Suprapubic skin (tissue), 4 donors: ENCODE measurements around the gene ZDHHC11.

Experiments
- EP300 ChIP-seq: sonication (generic); formaldehyde crosslinking; IDR thresholded peaks from one replicate; pipeline ENCODE4 v1.6.1; 2017; ENCODE audit warnings: antibody characterized with exemption
- POLR2A ChIP-seq, 2 donors: fragments of 450-650 bp; IDR thresholded peaks; one replicate each; pipeline ENCODE4 v1.6.1; 2017; ENCODE audit warnings: antibody characterized with exemption in 2 of 2, mild to moderate bottlenecking in 2 of 2, moderate library complexity in 2 of 2
- POLR2AphosphoS5 ChIP-seq, 3 donors: sonication (generic); formaldehyde crosslinking; IDR thresholded peaks; one replicate each; pipeline ENCODE4 v1.6.1; 2017; ENCODE audit warnings: antibody characterized with exemption in 3 of 3
- TF ChIP-seq, protein P1 (sequence below), 2 donors: fragments of 200-600 bp in 1 of 2; fragments of 450-650 bp in 1 of 2; sonication (generic) in 1 of 2; IDR thresholded peaks; one replicate each; pipeline ENCODE4 v1.5.1; 2016 to 2019; ENCODE audit warnings: antibody characterized with exemption in 2 of 2, mild to moderate bottlenecking in 1 of 2, moderate library complexity in 1 of 2

GRCh38 chr5:751496-751895 is 99.3 kb downstream of the ZDHHC11 start:
- TF ChIP-seq POLR2A (IDR thresholded peaks at IDR 0.05) (no peak), POLR2AphosphoS5 (IDR thresholded peaks at IDR 0.05) (no peak), EP300 (no peak)
- TF ChIP-seq, protein P1, sequence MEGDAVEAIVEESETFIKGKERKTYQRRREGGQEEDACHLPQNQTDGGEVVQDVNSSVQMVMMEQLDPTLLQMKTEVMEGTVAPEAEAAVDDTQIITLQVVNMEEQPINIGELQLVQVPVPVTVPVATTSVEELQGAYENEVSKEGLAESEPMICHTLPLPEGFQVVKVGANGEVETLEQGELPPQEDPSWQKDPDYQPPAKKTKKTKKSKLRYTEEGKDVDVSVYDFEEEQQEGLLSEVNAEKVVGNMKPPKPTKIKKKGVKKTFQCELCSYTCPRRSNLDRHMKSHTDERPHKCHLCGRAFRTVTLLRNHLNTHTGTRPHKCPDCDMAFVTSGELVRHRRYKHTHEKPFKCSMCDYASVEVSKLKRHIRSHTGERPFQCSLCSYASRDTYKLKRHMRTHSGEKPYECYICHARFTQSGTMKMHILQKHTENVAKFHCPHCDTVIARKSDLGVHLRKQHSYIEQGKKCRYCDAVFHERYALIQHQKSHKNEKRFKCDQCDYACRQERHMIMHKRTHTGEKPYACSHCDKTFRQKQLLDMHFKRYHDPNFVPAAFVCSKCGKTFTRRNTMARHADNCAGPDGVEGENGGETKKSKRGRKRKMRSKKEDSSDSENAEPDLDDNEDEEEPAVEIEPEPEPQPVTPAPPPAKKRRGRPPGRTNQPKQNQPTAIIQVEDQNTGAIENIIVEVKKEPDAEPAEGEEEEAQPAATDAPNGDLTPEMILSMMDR (IDR thresholded peaks at IDR 0.05) = no peak
